Measurements from ENCODE around the gene NKAPD1. TPM values are rescaled to one million over a fixed set of nuclear protein-coding genes. Genes with fewer than 3 reads are reported as not detected.

Gene NKAPD1
- total and polyA plus RNA-seq, 9 of the 15 experiments (the other 6 are each of a cell fraction or from before 2014, with no cell fraction given) = 14.1 to 73.5 (median 29.3) TPM

GRCh38 chr11:112113539-112114457, 39.7 kb downstream of the NKAPD1 start:
- DNase-seq (ENCODE audit: extremely low read depth in 1 of 4, low spot score in 3 of 4) (peak; percentile 53 to 74 (median 66)), ATAC-seq (peak; percentile 90), FAIRE-seq (peak; percentile 69)
- in situ Hi-C loops (cut with MboI) = loop anchor here (10.0 kb wide), 1 partner anchor 171 kb away; no protein-coding TSS in a partner anchor
- 0 out of 5 replicates have a peak, but pooled peaks cover 0 to 6% of the 10 kb centered on the region in 2 experiments for H3K4me1 ChIP-seq (replicated peaks in 1 of 2; ENCODE audit: control insufficient read depth in 2 of 2, insufficient read depth in 2 of 2, low read length in 2 of 2)
- no peak overlapping the region for H3K4me2 ChIP-seq (ENCODE audit: insufficient read depth, low read length)
- no peak overlapping the region for H2AFZ ChIP-seq (ENCODE audit: low read depth, low read length)
- no peaks in the 10 kb centered on the region for H3K9me1 ChIP-seq (ENCODE audit: control insufficient read depth, insufficient read depth, low read length)
- no peak overlapping the region for H3K27ac ChIP-seq (ENCODE audit: extremely low read depth, low read depth, low read length)
- H3K9ac ChIP-seq (ENCODE audit: insufficient read depth in 1 of 2, low read depth in 2 of 2, low read length in 2 of 2) = peak overlapping the region in 1 of 2 experiments; percentile 23; a peak in 1 of 4 replicates
- BruUV-seq (replicated peaks) = no TSS peak
- no peaks in the 10 kb centered on the region for H3K9me3 ChIP-seq (replicated peaks; ENCODE audit: control insufficient read depth, insufficient read depth, low read depth, low read length)
- ChIA-PET POLR2A (no interaction called here), CTCF (ENCODE audit: low intra/inter-chr PET ratio) (interaction anchor here (0.7 to 1.9 kb wide), 4 partner anchors 61 to 1684 kb away, joined by 3 to 13 read pairs (median 4); partner anchors contain the start of gene BCO2)
- H3K79me2 ChIP-seq (ENCODE audit: control insufficient read depth, insufficient read depth, low read length) = no peaks in the 10 kb centered on the region
- intact Hi-C loops (cut with micrococcal nuclease) = loop anchor here (1.0 to 2.0 kb wide), 3 partner anchors 62 to 167 kb away; partner anchors contain the start of gene BCO2
- H3K36me3 ChIP-seq (ENCODE audit: control insufficient read depth, insufficient read depth, low read length) = no peaks in the 10 kb centered on the region
- H4K20me1 ChIP-seq (replicated peaks; ENCODE audit: control insufficient read depth, insufficient read depth, low read length) = no peaks in the 10 kb centered on the region
- 60% methylated on average over 4 of the region's 6 CpGs for WGBS (ENCODE audit: insufficient coverage, low coverage, missing lambda C conversion rate)
- H3K4me3 ChIP-seq = no peak overlapping the region
- H3K27me3 ChIP-seq (ENCODE audit: control insufficient read depth in 2 of 2, insufficient read depth in 2 of 2, low read length in 2 of 2) = no peaks in the 10 kb centered on the region
- peak; percentile 49; the same call in 1 of the 2 replicates for TF ChIP-seq SMC3 (conservative IDR thresholded peaks at IDR 0.05; ENCODE audit: insufficient read depth, low read depth, low read length)
- peak; percentile 30; the same call in 1 of the 2 replicates for TF ChIP-seq REST (IDR thresholded peaks at IDR 0.05; ENCODE audit: borderline replicate concordance)
- TF ChIP-seq REST (CRISPR knock-in tag; IDR thresholded peaks at IDR 0.05; ENCODE audit: low read depth) = no peak
- no peak for TF ChIP-seq HMGXB4 (CRISPR knock-in tag; IDR thresholded peaks at IDR 0.05)
- TF ChIP-seq TGIF2 (CRISPR knock-in tag; IDR thresholded peaks at IDR 0.05) = no peak
- TF ChIP-seq CHD2 (IDR thresholded peaks at IDR 0.05; ENCODE audit: low read depth, low read length) = no peak
- peak; percentile 66; the same call in 1 of the 2 replicates for TF ChIP-seq PHF21A (IDR thresholded peaks at IDR 0.05; ENCODE audit: borderline replicate concordance, low read depth)
- TF ChIP-seq CTCF (IDR thresholded peaks at IDR 0.05 in 2 of 3, conservative IDR thresholded peaks at IDR 0.05 in 1 of 3; ENCODE audit: insufficient read depth in 2 of 3, low read depth in 1 of 3, low read length in 3 of 3) = peak; percentile 57 to 72 (median 64); a peak in 4 of 6 replicates
